Testis (tissue), 3 donors: ENCODE data around the gene PALM. TPM values are rescaled to one million over a fixed set of nuclear protein-coding genes. Genes with fewer than 3 reads are reported as not detected.

ENCODE experiments used
- DNase-seq: peaks from one replicate; pipeline ENCODE4 v3.0.0-alpha.2; 2019
- H3K27ac ChIP-seq, 2 donors: fragments of 200-600 bp; sonication (generic); one replicate each; pipeline ENCODE4 v1.5.1; 2019
- H3K27me3 ChIP-seq: fragments of 200-600 bp; sonication (generic); one replicate; pipeline ENCODE4 v1.5.1; 2019
- H3K36me3 ChIP-seq: fragments of 200-600 bp; sonication (generic); one replicate; pipeline ENCODE4 v1.5.1; 2017; ENCODE audit warnings: low read depth; ENCODE audit errors: missing control alignments
- H3K4me1 ChIP-seq: fragments of 200-600 bp; sonication (generic); one replicate; pipeline ENCODE4 v1.5.1; 2019
- H3K4me3 ChIP-seq, 2 donors: fragments of 200-600 bp; sonication (generic); one replicate each; pipeline ENCODE4 v1.5.1; 2017 to 2019
- H3K9me3 ChIP-seq: fragments of 200-600 bp; sonication (generic); one replicate; pipeline ENCODE4 v1.5.1; 2017
- CTCF ChIP-seq, 3 experiments: fragments of 450-650 bp in 2 of 3; fragments of 200-600 bp in 1 of 3; sonication (generic) in 1 of 3; IDR thresholded peaks; one replicate each; pipeline ENCODE4 v1.5.1; 2016 to 2019; ENCODE audit warnings: antibody characterized with exemption in 3 of 3, mild to moderate bottlenecking in 2 of 3, moderate library complexity in 1 of 3
- POLR2A ChIP-seq: fragments of 450-650 bp; IDR thresholded peaks from one replicate; pipeline ENCODE4 v1.6.1; 2017; ENCODE audit warnings: antibody characterized with exemption, mild to moderate bottlenecking, moderate library complexity
- whole genome bisulfite sequencing, 2 donors: methylation state at CpG; one replicate each; pipeline ENCODE4 v1.1.5; 2018; 5-methylcytosine and 5-hydroxymethylcytosine counted together
- intact Hi-C: fragments of 100-400 bp; cut with DNase I; formaldehyde crosslinking; loops from one replicate; pipeline ENCODE4 v1.15.1; 2023; ENCODE audit warnings: low total_unique reads
- polyA plus RNA-seq: library from polyadenylated mRNA; stranded (reverse); fragments of 350-450 nt; fragmentation: Illumina TruSeq; extraction: RNeasy Lipid Tissue Mini Kit (QIAGEN cat#74804); gene quantifications from one replicate; pipeline ENCODE4 v1.2.3, GENCODE V29; 2014; ENCODE audit warnings: low read depth, low replicate concordance; ENCODE audit not compliant: insufficient read depth
- total RNA-seq, 2 donors: library from RNA; depleted of rRNA; stranded (reverse); fragments of >200 nt; gene quantifications; one replicate each; pipeline ENCODE4 v1.2.3, GENCODE V29; 2016

PALM gene
- total and polyA plus RNA-seq, 3 donors from 2014 or later: 35.5 to 47.8 (median 46.4) TPM

GRCh38 chr19:680287-681028 lies 28.3 kb upstream of the PALM start:
- DNase-seq: peak; percentile 100
- TF ChIP-seq CTCF (IDR thresholded peaks at IDR 0.05) (peak; percentile 40 to 54 (median 44)), POLR2A (peak; percentile 68)
- H3K27me3 ChIP-seq: no peaks in the 10 kb centered on the region
- no peaks in the 10 kb centered on the region for H3K36me3 ChIP-seq
- intact Hi-C loops: no loop called here
- peak overlapping the region; percentile 88 to 94 for H3K27ac ChIP-seq
- peaks cover 25% of the 10 kb centered on the region for H3K4me1 ChIP-seq
- 1 to 5% methylated on average over 22 to 56 of the region's 70 CpGs for WGBS, 2 donors
- H3K4me3 ChIP-seq: peak overlapping the region; percentile 61 to 76
- H3K9me3 ChIP-seq: no peaks in the 10 kb centered on the region

- WGBS, 2 donors: 54 to 65% methylated on average over 7 to 53 of the region's 54 CpGs
- H3K4me1 ChIP-seq: peaks cover 20% of the 10 kb centered on the region
- peak overlapping the region; percentile 88 to 94 for H3K27ac ChIP-seq
- peak; percentile 93 for DNase-seq
- TF ChIP-seq CTCF (IDR thresholded peaks at IDR 0.05): no peak
- TF ChIP-seq POLR2A: no peak
- H3K36me3 ChIP-seq: no peaks in the 10 kb centered on the region
- H3K9me3 ChIP-seq: no peaks in the 10 kb centered on the region
- intact Hi-C loops: no loop called here
- no peaks in the 10 kb centered on the region for H3K27me3 ChIP-seq
- peak overlapping the region; percentile 61 to 76 for H3K4me3 ChIP-seq
Observed at GRCh38 chr19:681029-682019, 27.4 kb upstream of the PALM start.

- peaks cover 9% of the 10 kb centered on the region for H3K4me1 ChIP-seq
- H3K9me3 ChIP-seq: no peaks in the 10 kb centered on the region
- intact Hi-C loops: no loop called here
- 64 to 75% methylated on average over 7 to 20 of the region's 25 CpGs for WGBS, 2 donors
- TF ChIP-seq CTCF (IDR thresholded peaks at IDR 0.05): no peak
- TF ChIP-seq POLR2A: no peak
- H3K36me3 ChIP-seq: no peaks in the 10 kb centered on the region
- no peak overlapping the region for H3K27ac ChIP-seq
- H3K4me3 ChIP-seq: no peak overlapping the region
- H3K27me3 ChIP-seq: no peaks in the 10 kb centered on the region
- no peak for DNase-seq
Observed at GRCh38 chr19:682678-683320, 25.9 kb upstream of the PALM start.

GRCh38 chr19:685454-685931 lies 23.2 kb upstream of the PALM start:
- TF ChIP-seq POLR2A: no peak
- no peak for TF ChIP-seq CTCF (IDR thresholded peaks at IDR 0.05)
- no peaks in the 10 kb centered on the region for H3K27me3 ChIP-seq
- no peaks in the 10 kb centered on the region for H3K4me1 ChIP-seq
- WGBS, 2 donors: 78 to 83% methylated on average over 13 to 31 of the region's 31 CpGs
- intact Hi-C loops: no loop called here
- no peaks in the 10 kb centered on the region for H3K9me3 ChIP-seq
- no peak for DNase-seq
- no peak overlapping the region for H3K27ac ChIP-seq
- no peak overlapping the region for H3K4me3 ChIP-seq
- H3K36me3 ChIP-seq: no peaks in the 10 kb centered on the region
